Measurements from ENCODE around the gene RAPGEF1. TPM values are rescaled to one million over a fixed set of nuclear protein-coding genes. Genes with fewer than 3 reads are reported as not detected.
A peak's percentile ranks its signal among the peaks of the same experiment; 100 is the strongest.

The RAPGEF1 gene
- total and polyA plus RNA-seq, 2 of the 13 experiments (the other 11 are each of a cell fraction or from before 2014, with no cell fraction given) = 21.2 to 38.9 TPM

- TF ChIP-seq PAXIP1 (CRISPR knock-in tag; conservative IDR thresholded peaks at IDR 0.05) (peak; percentile 55), ZNF224 (CRISPR knock-in tag; IDR thresholded peaks at IDR 0.05) (no peak), ZNF564 (CRISPR knock-in tag; IDR thresholded peaks at IDR 0.05) (no peak), REPIN1 (CRISPR knock-in tag; IDR thresholded peaks at IDR 0.05; ENCODE audit: borderline replicate concordance, low read depth) (no peak), TBP (CRISPR knock-in tag; IDR thresholded peaks at IDR 0.05) (no peak), FOXK2 (IDR thresholded peaks at IDR 0.05) (no peak), MAX (IDR thresholded peaks at IDR 0.05) (peak; percentile 12; the same call in 1 of the 2 replicates), HOMEZ (CRISPR knock-in tag; IDR thresholded peaks at IDR 0.05; ENCODE audit: low read depth) (no peak), PRDM4 (CRISPR knock-in tag; IDR thresholded peaks at IDR 0.05; ENCODE audit: borderline replicate concordance) (no peak), USF2 (IDR thresholded peaks at IDR 0.05; ENCODE audit: low read depth, low read length) (no peak), USF2 (CRISPR knock-in tag; IDR thresholded peaks at IDR 0.05; ENCODE audit: borderline replicate concordance) (no peak), CREBL2 (CRISPR knock-in tag; IDR thresholded peaks at IDR 0.05; ENCODE audit: borderline replicate concordance) (no peak), ZFY (CRISPR knock-in tag; IDR thresholded peaks at IDR 0.05) (0 out of 2 replicates have a peak, but pooled peaks have one; percentile 50), HIC2 (CRISPR knock-in tag; IDR thresholded peaks at IDR 0.05; ENCODE audit: low read depth) (peak; percentile 66; the same call in 1 of the 2 replicates)
Observed at GRCh38 chr9:131529597-131530545, 210.0 kb downstream of the RAPGEF1 start (continued).
